Tibial nerve (tissue), 4 donors: Measurements from ENCODE around the gene CTAGE9. TPM values are rescaled to one million over a fixed set of nuclear protein-coding genes. Genes with fewer than 3 reads are reported as not detected.

Experiments
- DNase-seq, 2 donors: peaks; one replicate each; pipeline ENCODE4 v3.0.0-alpha.2; 2019; ENCODE audit warnings: low spot score in 2 of 2
- H3K27ac ChIP-seq, 4 donors: fragments of 200-600 bp; sonication (generic) in 3 of 4; one replicate each; pipeline ENCODE4 v1.5.1; 2017 to 2019; ENCODE audit warnings: mild to moderate bottlenecking in 1 of 4
- H3K27me3 ChIP-seq, 2 donors: fragments of 200-600 bp; sonication (generic) in 1 of 2; one replicate each; pipeline versions ENCODE4 v1.5.1 to v1.6.0; 2017 to 2019
- H3K36me3 ChIP-seq, 3 donors: fragments of 200-600 bp; sonication (generic); one replicate each; pipeline ENCODE4 v1.5.1; 2018 to 2019
- H3K4me1 ChIP-seq, 4 donors: fragments of 200-600 bp; sonication (generic) in 3 of 4; one replicate each; pipeline ENCODE4 v1.5.1; 2017 to 2019
- H3K4me3 ChIP-seq, 4 donors: fragments of 200-600 bp; sonication (generic) in 3 of 4; one replicate each; pipeline ENCODE4 v1.5.1; 2017 to 2019; ENCODE audit warnings: mild to moderate bottlenecking in 1 of 4, moderate library complexity in 1 of 4
- H3K9me3 ChIP-seq, 4 donors: fragments of 200-600 bp; sonication (generic) in 3 of 4; one replicate each; pipeline ENCODE4 v1.5.1; 2017 to 2019
- EP300 ChIP-seq, 2 donors: sonication (generic); formaldehyde crosslinking; IDR thresholded peaks; one replicate each; pipeline ENCODE4 v1.6.1; 2017; ENCODE audit warnings: antibody characterized with exemption in 2 of 2, mild to moderate bottlenecking in 1 of 2
- POLR2A ChIP-seq, 2 donors: fragments of 450-650 bp; IDR thresholded peaks; one replicate each; pipeline ENCODE4 v1.6.1; 2017; ENCODE audit warnings: antibody characterized with exemption in 2 of 2, mild to moderate bottlenecking in 2 of 2, moderate library complexity in 2 of 2
- WGBS, 2 donors: methylation state at CpG; one replicate each; pipeline ENCODE4 v1.1.5; 2018; 5-methylcytosine and 5-hydroxymethylcytosine counted together
- total RNA-seq, 4 donors: library from RNA; depleted of rRNA; stranded (reverse); fragments of >200 nt; gene quantifications; one replicate each; pipeline ENCODE4 v1.1.0, GENCODE V29; 2016
- TF ChIP-seq, protein P1 (sequence below), 5 experiments: fragments of 200-600 bp in 3 of 5; fragments of 450-650 bp in 2 of 5; sonication (generic) in 3 of 5; IDR thresholded peaks; one replicate each; pipeline ENCODE4 v1.5.1; 2016 to 2019; ENCODE audit warnings: antibody characterized with exemption in 5 of 5, mild to moderate bottlenecking in 3 of 5, moderate library complexity in 2 of 5

The CTAGE9 gene
- total RNA-seq, 4 donors from 2014 or later: not detected

DNA sequence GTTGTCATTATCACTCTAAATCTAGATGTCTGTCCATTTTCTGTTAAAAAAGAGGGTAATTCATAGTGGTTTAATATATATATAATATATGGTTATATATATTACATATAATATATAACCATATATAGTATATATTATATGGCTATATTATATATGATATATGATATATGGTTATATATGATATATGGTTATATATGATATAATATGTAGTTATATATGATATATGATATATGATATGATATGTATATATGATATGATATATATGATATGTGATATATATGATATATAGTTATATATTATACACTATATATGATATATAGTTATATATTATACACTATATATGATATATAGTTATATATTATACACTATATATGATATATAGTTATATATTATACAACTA, 18.2 kb downstream of the CTAGE9 start:
- no peak for TF ChIP-seq EP300 (IDR thresholded peaks at IDR 0.05)
- TF ChIP-seq POLR2A (IDR thresholded peaks at IDR 0.05): no peak
- TF ChIP-seq, protein P1, sequence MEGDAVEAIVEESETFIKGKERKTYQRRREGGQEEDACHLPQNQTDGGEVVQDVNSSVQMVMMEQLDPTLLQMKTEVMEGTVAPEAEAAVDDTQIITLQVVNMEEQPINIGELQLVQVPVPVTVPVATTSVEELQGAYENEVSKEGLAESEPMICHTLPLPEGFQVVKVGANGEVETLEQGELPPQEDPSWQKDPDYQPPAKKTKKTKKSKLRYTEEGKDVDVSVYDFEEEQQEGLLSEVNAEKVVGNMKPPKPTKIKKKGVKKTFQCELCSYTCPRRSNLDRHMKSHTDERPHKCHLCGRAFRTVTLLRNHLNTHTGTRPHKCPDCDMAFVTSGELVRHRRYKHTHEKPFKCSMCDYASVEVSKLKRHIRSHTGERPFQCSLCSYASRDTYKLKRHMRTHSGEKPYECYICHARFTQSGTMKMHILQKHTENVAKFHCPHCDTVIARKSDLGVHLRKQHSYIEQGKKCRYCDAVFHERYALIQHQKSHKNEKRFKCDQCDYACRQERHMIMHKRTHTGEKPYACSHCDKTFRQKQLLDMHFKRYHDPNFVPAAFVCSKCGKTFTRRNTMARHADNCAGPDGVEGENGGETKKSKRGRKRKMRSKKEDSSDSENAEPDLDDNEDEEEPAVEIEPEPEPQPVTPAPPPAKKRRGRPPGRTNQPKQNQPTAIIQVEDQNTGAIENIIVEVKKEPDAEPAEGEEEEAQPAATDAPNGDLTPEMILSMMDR (IDR thresholded peaks at IDR 0.05): no peak
- H3K4me1 ChIP-seq: no peaks in the 10 kb centered on the region
- no peak overlapping the region for H3K4me3 ChIP-seq
- H3K27me3 ChIP-seq: no peaks in the 10 kb centered on the region
- H3K36me3 ChIP-seq: no peaks in the 10 kb centered on the region
- no peak for DNase-seq
- no peaks in the 10 kb centered on the region for H3K9me3 ChIP-seq
- no peak overlapping the region for H3K27ac ChIP-seq

DNA sequence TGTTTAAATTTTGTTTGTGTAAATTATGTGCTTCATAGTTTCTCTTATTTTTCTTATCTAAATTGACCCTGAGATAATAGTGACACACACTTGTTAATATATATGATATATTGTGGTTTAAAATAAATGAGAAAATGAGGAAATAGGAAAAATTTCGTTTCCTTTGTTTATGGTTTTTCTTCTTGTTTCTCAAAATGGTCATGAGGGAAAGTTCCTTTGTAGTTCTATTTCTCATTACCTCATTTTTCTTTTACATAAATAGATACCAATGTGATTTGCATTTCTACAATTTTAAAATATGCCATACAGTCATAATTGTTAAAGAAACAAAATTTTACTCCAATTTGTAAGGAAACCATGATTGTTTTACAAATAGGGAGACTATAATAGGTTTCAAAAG, 18.8 kb downstream of the CTAGE9 start:
- H3K27me3 ChIP-seq: no peaks in the 10 kb centered on the region
- DNase-seq: no peak
- no peak overlapping the region for H3K27ac ChIP-seq
- H3K4me3 ChIP-seq: no peak overlapping the region
- no peaks in the 10 kb centered on the region for H3K36me3 ChIP-seq
- no peaks in the 10 kb centered on the region for H3K9me3 ChIP-seq
- no peak for TF ChIP-seq EP300 (IDR thresholded peaks at IDR 0.05)
- TF ChIP-seq, protein P1 (IDR thresholded peaks at IDR 0.05): no peak
- no peak for TF ChIP-seq POLR2A (IDR thresholded peaks at IDR 0.05)
- no peaks in the 10 kb centered on the region for H3K4me1 ChIP-seq
- WGBS, 2 donors: 57 to 59% methylated on average over 1 of the region's 1 CpG

DNA sequence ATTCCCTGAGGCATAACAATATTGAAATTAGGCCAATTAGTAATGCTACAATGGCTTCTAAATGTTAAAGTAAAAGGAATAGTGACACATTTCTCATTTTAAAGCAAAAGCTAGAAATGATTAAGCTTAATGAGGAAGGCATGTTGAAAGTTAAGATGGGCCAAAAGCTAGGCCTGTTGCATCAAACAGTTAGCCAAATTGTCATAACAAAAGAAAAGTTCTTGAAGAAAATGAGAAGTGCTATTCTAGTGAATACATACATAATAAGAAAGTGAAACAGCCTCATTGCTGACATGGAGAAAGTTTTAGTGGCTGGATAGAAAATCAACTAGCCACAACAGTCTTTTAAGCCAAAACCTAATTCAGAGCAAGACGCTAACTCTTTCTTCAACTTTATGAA, 22.5 kb downstream of the CTAGE9 start:
- H3K4me1 ChIP-seq: no peaks in the 10 kb centered on the region
- no peaks in the 10 kb centered on the region for H3K9me3 ChIP-seq
- 83 to 91% methylated on average over 1 of the region's 1 CpG for WGBS, 2 donors
- TF ChIP-seq POLR2A (IDR thresholded peaks at IDR 0.05) (no peak), EP300 (IDR thresholded peaks at IDR 0.05) (no peak)
- TF ChIP-seq, protein P1 (IDR thresholded peaks at IDR 0.05): no peak
- DNase-seq: no peak
- H3K36me3 ChIP-seq: no peaks in the 10 kb centered on the region
- H3K27ac ChIP-seq: no peak overlapping the region
- no peaks in the 10 kb centered on the region for H3K27me3 ChIP-seq
- H3K4me3 ChIP-seq: no peak overlapping the region

- H3K4me1 ChIP-seq: no peaks in the 10 kb centered on the region
- no peak overlapping the region for H3K4me3 ChIP-seq
- H3K27me3 ChIP-seq: no peaks in the 10 kb centered on the region
- TF ChIP-seq EP300 (IDR thresholded peaks at IDR 0.05) (no peak), POLR2A (IDR thresholded peaks at IDR 0.05) (no peak)
- TF ChIP-seq, protein P1 (IDR thresholded peaks at IDR 0.05): no peak
- WGBS, 2 donors: 81 to 87% methylated on average over 3 of the region's 3 CpGs
- H3K27ac ChIP-seq: no peak overlapping the region
- no peaks in the 10 kb centered on the region for H3K36me3 ChIP-seq
- DNase-seq: no peak
- H3K9me3 ChIP-seq: no peaks in the 10 kb centered on the region
These were observed 23.8 kb downstream of the CTAGE9 start for GRCh38 chr6:131687022-131687421.

- no peak overlapping the region for H3K4me3 ChIP-seq
- no peaks in the 10 kb centered on the region for H3K36me3 ChIP-seq
- no peaks in the 10 kb centered on the region for H3K9me3 ChIP-seq
- TF ChIP-seq POLR2A (IDR thresholded peaks at IDR 0.05): no peak
- TF ChIP-seq EP300 (IDR thresholded peaks at IDR 0.05): no peak
- TF ChIP-seq, protein P1 (IDR thresholded peaks at IDR 0.05): no peak
- no peaks in the 10 kb centered on the region for H3K4me1 ChIP-seq
- DNase-seq: no peak
- WGBS, 2 donors: 91 to 96% methylated on average over 4 of the region's 4 CpGs
- no peaks in the 10 kb centered on the region for H3K27me3 ChIP-seq
- H3K27ac ChIP-seq: no peak overlapping the region
These were observed 25.5 kb downstream of the CTAGE9 start for GRCh38 chr6:131685266-131685780.
